Measurements from ENCODE around the gene SRXN1. TPM values are rescaled to one million over a fixed set of nuclear protein-coding genes. Genes with fewer than 3 reads are reported as not detected.

The SRXN1 gene
- total RNA-seq, result 10 to 100 TPM; 17.9 to 32.9 (median 25.1) TPM
- polyA plus RNA-seq, result 10 to 100 TPM; 12.0 to 34.2 TPM
- long read RNA-seq, donor 1, partial matches to known transcripts, result 0 of 38 reads
- long read RNA-seq, donor 1, other reads (novel, unspliced or antisense), result 34 of 38 reads
- long read RNA-seq, donor 2, transcript SRXN1-201 (2 exons, 2,698 nt), result major isoform, 12 of 12 reads
- long read RNA-seq, donor 2, partial matches to known transcripts, result 0 of 12 reads
- long read RNA-seq, donor 2, other reads (novel, unspliced or antisense), result 0 of 12 reads
- long read RNA-seq, donor 3, transcript SRXN1-201 (2 exons, 2,698 nt), result major isoform, 197 of 202 reads
- long read RNA-seq, donor 3, partial matches to known transcripts, result 0 of 202 reads
- long read RNA-seq, donor 3, other reads (novel, unspliced or antisense), result 5 of 202 reads

GRCh38 chr20:653110-653589 is at the start of gene SRXN1:
SRXN1 (minus strand) TSS chr20:653200; CDS start chr20:653185, 15 bp downstream.
- peak within 1 kb of the TSS; percentile 80 to 88 for H3K27ac ChIP-seq
- peak within 1 kb of the TSS; percentile 56 for H3K4me3 ChIP-seq
- H3K36me3 ChIP-seq, result no peaks in the 10 kb centered on the region
- DNase-seq, result peak; percentile 91 to 93 (median 92)
- no peaks in the 10 kb centered on the region for H3K9me3 ChIP-seq
- intact Hi-C loops (cut with DNase I), result no loop called here
- 1 to 2% (median 1%) methylated on average over 22 to 74 of the region's 74 CpGs for WGBS, 3 donors
- no peak for TF ChIP-seq EP300 (IDR thresholded peaks at IDR 0.05)
- TF ChIP-seq POLR2A (IDR thresholded peaks at IDR 0.05), result peak; percentile 78
- peak; percentile 30 to 86 (median 80) for TF ChIP-seq CTCF (IDR thresholded peaks at IDR 0.05)
- H3K27me3 ChIP-seq, result no peaks in the 10 kb centered on the region
- peaks cover 4% of the 10 kb centered on the region for H3K4me1 ChIP-seq (ENCODE audit: insufficient read depth)

- TF ChIP-seq EP300 (IDR thresholded peaks at IDR 0.05) (no peak), CTCF (IDR thresholded peaks at IDR 0.05) (no peak), POLR2A (IDR thresholded peaks at IDR 0.05) (no peak)
- Histone ChIP-seq H3K27ac (no peak overlapping the region), H3K4me3 (no peak overlapping the region), H3K36me3 (no peaks in the 10 kb centered on the region), H3K4me1 (ENCODE audit: insufficient read depth) (no peaks in the 10 kb centered on the region), H3K9me3 (no peaks in the 10 kb centered on the region), H3K27me3 (no peaks in the 10 kb centered on the region)
- 45 to 53% (median 50%) methylated on average over 6 of the region's 6 CpGs for WGBS, 3 donors
- intact Hi-C loops (cut with DNase I), result no loop called here
- no peak for DNase-seq
These were observed 48.6 kb upstream of the SRXN1 start for GRCh38 chr20:701401-702129.

GRCh38 chr20:699811-700338 is 46.9 kb upstream of the SRXN1 start:
- intact Hi-C loops (cut with DNase I), result no loop called here
- TF ChIP-seq EP300 (IDR thresholded peaks at IDR 0.05) (no peak), CTCF (IDR thresholded peaks at IDR 0.05) (no peak), POLR2A (IDR thresholded peaks at IDR 0.05) (no peak)
- no peak for DNase-seq
- Histone ChIP-seq H3K27ac (no peak overlapping the region), H3K4me3 (no peak overlapping the region), H3K4me1 (ENCODE audit: insufficient read depth) (no peaks in the 10 kb centered on the region), H3K9me3 (no peaks in the 10 kb centered on the region), H3K36me3 (no peaks in the 10 kb centered on the region), H3K27me3 (no peaks in the 10 kb centered on the region)
- WGBS, 3 donors, result 48 to 67% (median 55%) methylated on average over 9 to 10 of the region's 10 CpGs

- H3K9me3 ChIP-seq, result no peaks in the 10 kb centered on the region
- H3K27me3 ChIP-seq, result no peaks in the 10 kb centered on the region
- WGBS, 3 donors, result 44 to 51% (median 47%) methylated on average over 6 of the region's 6 CpGs
- H3K36me3 ChIP-seq, result no peaks in the 10 kb centered on the region
- intact Hi-C loops (cut with DNase I), result no loop called here
- no peak overlapping the region for H3K27ac ChIP-seq
- no peaks in the 10 kb centered on the region for H3K4me1 ChIP-seq (ENCODE audit: insufficient read depth)
- TF ChIP-seq CTCF (IDR thresholded peaks at IDR 0.05) (no peak), POLR2A (IDR thresholded peaks at IDR 0.05) (no peak), EP300 (IDR thresholded peaks at IDR 0.05) (no peak)
- no peak for DNase-seq
- H3K4me3 ChIP-seq, result no peak overlapping the region
These were observed 46.3 kb upstream of the SRXN1 start for GRCh38 chr20:699342-699741.
